HEK293 (cell line): ENCODE measurements around the gene JADE3.

Source experiments
- BCL6B ChIP-seq: fragments of 450-650 bp; formaldehyde crosslinking; IDR thresholded peaks from 2 replicates; pipeline ENCODE4 v1.5.1; 2017; ENCODE audit warnings: missing biosample characterization, missing genetic modification characterization
- GLI2 ChIP-seq: fragments of 450-650 bp; formaldehyde crosslinking; IDR thresholded peaks from 2 replicates; pipeline ENCODE4; 2017; ENCODE audit warnings: missing biosample characterization, missing genetic modification characterization, low read depth, borderline replicate concordance
- GLI4 ChIP-seq: fragments of 450-650 bp; formaldehyde crosslinking; IDR thresholded peaks from 2 replicates; pipeline ENCODE4 v1.5.1; 2016; ENCODE audit warnings: missing biosample characterization, missing genetic modification characterization
- HOXD13 ChIP-seq: sonication (generic); formaldehyde crosslinking; IDR thresholded peaks from 2 replicates; pipeline ENCODE4 v1.8.0; 2022; ENCODE audit warnings: missing genetic modification reagents, borderline replicate concordance
- KLF10 ChIP-seq: fragments of 450-650 bp; IDR thresholded peaks from 2 replicates; pipeline ENCODE4 v1.5.1; 2018; ENCODE audit warnings: missing biosample characterization, mild to moderate bottlenecking, missing genetic modification characterization
- KLF17 ChIP-seq: fragments of 450-650 bp; formaldehyde crosslinking; IDR thresholded peaks from 2 replicates; pipeline ENCODE4 v1.5.1; 2016; ENCODE audit warnings: missing biosample characterization, missing genetic modification characterization
- SP3 ChIP-seq: fragments of 450-650 bp; formaldehyde crosslinking; IDR thresholded peaks from 2 replicates; pipeline ENCODE4 v1.5.1; 2016; ENCODE audit warnings: missing biosample characterization, missing genetic modification characterization
- ZBTB1 ChIP-seq: fragments of 450-650 bp; formaldehyde crosslinking; IDR thresholded peaks from 2 replicates; pipeline ENCODE4 v1.5.1; 2016; ENCODE audit warnings: missing biosample characterization, missing genetic modification characterization
- ZBTB17 ChIP-seq: fragments of 450-650 bp; formaldehyde crosslinking; IDR thresholded peaks from 2 replicates; pipeline ENCODE4 v1.5.1; 2016; ENCODE audit warnings: missing biosample characterization, missing genetic modification characterization
- ZBTB20 ChIP-seq: fragments of 450-650 bp; formaldehyde crosslinking; IDR thresholded peaks from 2 replicates; pipeline ENCODE4 v1.5.1; 2016; ENCODE audit warnings: missing biosample characterization, missing genetic modification characterization
- ZFHX2 ChIP-seq: fragments of 450-650 bp; formaldehyde crosslinking; conservative IDR thresholded peaks from 2 replicates; pipeline ENCODE4 v1.5.1; 2016; ENCODE audit warnings: missing biosample characterization, missing genetic modification characterization
- ZNF132 ChIP-seq: fragments of 450-650 bp; formaldehyde crosslinking; IDR thresholded peaks from 2 replicates; pipeline ENCODE4 v1.5.1; 2017; ENCODE audit warnings: missing biosample characterization, missing genetic modification characterization, borderline replicate concordance
- ZNF140 ChIP-seq: fragments of 450-650 bp; formaldehyde crosslinking; IDR thresholded peaks from 2 replicates; pipeline ENCODE4 v1.5.1; 2016; ENCODE audit warnings: missing biosample characterization, missing genetic modification characterization
- ZNF146 ChIP-seq: fragments of 450-650 bp; formaldehyde crosslinking; IDR thresholded peaks from 2 replicates; pipeline ENCODE4 v1.5.1; 2016; ENCODE audit warnings: missing biosample characterization, missing genetic modification characterization
- ZNF184 ChIP-seq: fragments of 450-650 bp; IDR thresholded peaks from 2 replicates; pipeline ENCODE4 v1.5.1; 2018; ENCODE audit warnings: missing biosample characterization, mild to moderate bottlenecking, missing genetic modification characterization
- ZNF19 ChIP-seq: fragments of 450-650 bp; formaldehyde crosslinking; IDR thresholded peaks from 2 replicates; pipeline ENCODE4; 2016; ENCODE audit warnings: missing biosample characterization, missing genetic modification characterization, low read depth
- ZNF2 ChIP-seq: fragments of 450-650 bp; formaldehyde crosslinking; IDR thresholded peaks from 2 replicates; pipeline ENCODE4 v1.5.1; 2016; ENCODE audit warnings: missing biosample characterization, missing genetic modification characterization
- ZNF23 ChIP-seq: fragments of 450-650 bp; formaldehyde crosslinking; IDR thresholded peaks from 2 replicates; pipeline ENCODE4 v1.5.1; 2016; ENCODE audit warnings: missing biosample characterization, missing genetic modification characterization, borderline replicate concordance
- ZNF26 ChIP-seq: fragments of 450-650 bp; formaldehyde crosslinking; IDR thresholded peaks from 2 replicates; pipeline ENCODE4 v1.5.1; 2016; ENCODE audit warnings: missing biosample characterization, missing genetic modification characterization
- ZNF292 ChIP-seq: fragments of 450-650 bp; formaldehyde crosslinking; IDR thresholded peaks from 2 replicates; pipeline ENCODE4 v1.5.1; 2016; ENCODE audit warnings: low read depth, missing biosample characterization, missing genetic modification characterization, borderline replicate concordance
- ZNF335 ChIP-seq: fragments of 450-650 bp; formaldehyde crosslinking; conservative IDR thresholded peaks from 2 replicates; pipeline ENCODE4 v1.5.1; 2016; ENCODE audit warnings: missing biosample characterization, missing genetic modification characterization
- ZNF391 ChIP-seq: fragments of 450-650 bp; formaldehyde crosslinking; IDR thresholded peaks from 2 replicates; pipeline ENCODE4 v1.5.1; 2016; ENCODE audit warnings: low read depth, missing biosample characterization, missing genetic modification characterization, borderline replicate concordance
- ZNF488 ChIP-seq: fragments of 450-650 bp; formaldehyde crosslinking; IDR thresholded peaks from 2 replicates; pipeline ENCODE4 v1.5.1; 2016; ENCODE audit warnings: missing biosample characterization, missing genetic modification characterization
- ZNF513 ChIP-seq: fragments of 450-650 bp; IDR thresholded peaks from 2 replicates; pipeline ENCODE4 v1.5.1; 2018; ENCODE audit warnings: missing biosample characterization, missing genetic modification characterization
- ZNF521 ChIP-seq: fragments of 450-650 bp; formaldehyde crosslinking; IDR thresholded peaks from 2 replicates; pipeline ENCODE4 v1.5.1; 2017; ENCODE audit warnings: missing biosample characterization, mild to moderate bottlenecking, missing genetic modification characterization
- ZNF544 ChIP-seq: fragments of 450-650 bp; formaldehyde crosslinking; IDR thresholded peaks from 2 replicates; pipeline ENCODE4 v1.5.0; 2017; ENCODE audit warnings: missing biosample characterization, missing genetic modification characterization
- ZNF629 ChIP-seq: fragments of 450-650 bp; formaldehyde crosslinking; IDR thresholded peaks from 2 replicates; pipeline ENCODE4 v1.5.1; 2017; ENCODE audit warnings: missing biosample characterization, missing genetic modification characterization
- ZNF768 ChIP-seq: fragments of 450-650 bp; formaldehyde crosslinking; IDR thresholded peaks from 2 replicates; pipeline ENCODE4 v1.5.1; 2018; ENCODE audit warnings: missing biosample characterization, mild to moderate bottlenecking, missing genetic modification characterization
- ZNF776 ChIP-seq: fragments of 450-650 bp; formaldehyde crosslinking; IDR thresholded peaks from 2 replicates; pipeline ENCODE4 v1.5.0; 2017; ENCODE audit warnings: missing biosample characterization, missing genetic modification characterization, borderline replicate concordance
- ZNF830 ChIP-seq: fragments of 450-650 bp; IDR thresholded peaks from 2 replicates; pipeline ENCODE4 v1.5.0; 2018; ENCODE audit warnings: missing biosample characterization, missing genetic modification characterization, low read depth, mild to moderate bottlenecking, moderate library complexity
- ZNF843 ChIP-seq: fragments of 450-650 bp; formaldehyde crosslinking; IDR thresholded peaks from 2 replicates; pipeline ENCODE4 v1.5.1; 2016; ENCODE audit warnings: missing biosample characterization, missing genetic modification characterization
- ZSCAN18 ChIP-seq: fragments of 450-650 bp; formaldehyde crosslinking; IDR thresholded peaks from 2 replicates; pipeline ENCODE4 v1.5.1; 2016; ENCODE audit warnings: missing biosample characterization, missing genetic modification characterization

JADE3 gene

GRCh38 chrX:46978341-46979291 is 66.4 kb downstream of the JADE3 start (continued):
- TF ChIP-seq ZFHX2 (tag by site-specific recombination) (no peak), GLI4 (no peak), ZNF843 (no peak), ZNF140 (tag by site-specific recombination) (no peak), KLF10 (0 out of 2 replicates have a peak, but pooled peaks have one; percentile 15), ZNF19 (no peak), ZBTB20 (tag by site-specific recombination) (no peak), ZBTB1 (tag by site-specific recombination) (no peak), GLI2 (tag by site-specific recombination) (no peak), HOXD13 (CRISPR knock-in tag) (no peak), BCL6B (tag by site-specific recombination) (no peak), ZNF23 (tag by site-specific recombination) (no peak), SP3 (tag by site-specific recombination) (no peak), ZNF335 (tag by site-specific recombination) (no peak), ZNF521 (tag by site-specific recombination) (no peak), ZNF629 (tag by site-specific recombination) (0 out of 2 replicates have a peak, but pooled peaks have one; percentile 13), ZNF2 (no peak; the same call in 1 of the 2 replicates), KLF17 (tag by site-specific recombination) (no peak), ZNF146 (no peak), ZNF132 (tag by site-specific recombination) (no peak), ZNF26 (tag by site-specific recombination) (no peak), ZNF292 (tag by site-specific recombination) (no peak), ZNF391 (tag by site-specific recombination) (no peak), ZNF184 (tag by site-specific recombination) (0 out of 2 replicates have a peak, but pooled peaks have one; percentile 40), ZBTB17 (tag by site-specific recombination) (0 out of 2 replicates have a peak, but pooled peaks have one; percentile 17), ZSCAN18 (tag by site-specific recombination) (no peak), ZNF768 (tag by site-specific recombination) (no peak), ZNF488 (tag by site-specific recombination) (no peak), ZNF513 (tag by site-specific recombination) (no peak), ZNF544 (no peak), ZNF776 (tag by site-specific recombination) (no peak), ZNF830 (tag by site-specific recombination) (no peak)
